Natural killer cell treated with Interleukin-12 subunit alpha and Interleukin-12 subunit beta and Interleukin-15 and Interleukin-18, amount 100 ng/mL, for 72 hours (primary cell): ENCODE results near the gene SP6. TPM values are rescaled to one million over a fixed set of nuclear protein-coding genes. Genes with fewer than 3 reads are reported as not detected.

ENCODE experiments used
- ATAC-seq, 2 donors: fragments of 150-1000 bp; cut with Tn5 transposase in 1 of 2; sonication (Bioruptor Pico), chemical (Tn5 transposase) in 1 of 2; 2 replicates each; pipeline ENCODE4 v1.10.0; 2021
- DNase-seq: peaks from one replicate; pipeline ENCODE4 v3.0.0; 2022; ENCODE audit warnings: low spot score
- H3K27ac Mint-ChIP-seq, 2 donors: 1 replicate in 1 of 2; 2 replicates in 1 of 2; pipeline ENCODE4 v1.8.0; 2022; ENCODE audit warnings: mixed read lengths in 2 of 2, mild to moderate bottlenecking in 1 of 2, moderate library complexity in 1 of 2
- H3K27me3 Mint-ChIP-seq, 2 donors: 1 replicate in 1 of 2; 2 replicates in 1 of 2; pipeline ENCODE4 v1.8.0; 2022; ENCODE audit warnings: mixed read lengths in 2 of 2
- H3K36me3 Mint-ChIP-seq: one replicate; pipeline ENCODE4 v1.8.0; 2022; ENCODE audit warnings: mixed read lengths
- H3K4me1 Mint-ChIP-seq, 2 donors: 1 replicate in 1 of 2; 2 replicates in 1 of 2; pipeline ENCODE4 v1.8.0; 2022; ENCODE audit warnings: low read depth in 2 of 2, mixed read lengths in 2 of 2, mild to moderate bottlenecking in 1 of 2
- H3K4me3 Mint-ChIP-seq: one replicate; pipeline ENCODE4 v1.8.0; 2022; ENCODE audit warnings: mixed read lengths
- H3K9me3 Mint-ChIP-seq: 2 replicates; pipeline ENCODE4 v1.8.0; 2022; ENCODE audit warnings: mixed read lengths
- total RNA-seq, 2 donors: library from RNA; stranded (reverse); gene quantifications; one replicate each; pipeline ENCODE4 v1.2.3, GENCODE V29; 2022

The SP6 gene
- total RNA-seq, 2 donors from 2014 or later, result 0.24 TPM; not detected in 1

DNA sequence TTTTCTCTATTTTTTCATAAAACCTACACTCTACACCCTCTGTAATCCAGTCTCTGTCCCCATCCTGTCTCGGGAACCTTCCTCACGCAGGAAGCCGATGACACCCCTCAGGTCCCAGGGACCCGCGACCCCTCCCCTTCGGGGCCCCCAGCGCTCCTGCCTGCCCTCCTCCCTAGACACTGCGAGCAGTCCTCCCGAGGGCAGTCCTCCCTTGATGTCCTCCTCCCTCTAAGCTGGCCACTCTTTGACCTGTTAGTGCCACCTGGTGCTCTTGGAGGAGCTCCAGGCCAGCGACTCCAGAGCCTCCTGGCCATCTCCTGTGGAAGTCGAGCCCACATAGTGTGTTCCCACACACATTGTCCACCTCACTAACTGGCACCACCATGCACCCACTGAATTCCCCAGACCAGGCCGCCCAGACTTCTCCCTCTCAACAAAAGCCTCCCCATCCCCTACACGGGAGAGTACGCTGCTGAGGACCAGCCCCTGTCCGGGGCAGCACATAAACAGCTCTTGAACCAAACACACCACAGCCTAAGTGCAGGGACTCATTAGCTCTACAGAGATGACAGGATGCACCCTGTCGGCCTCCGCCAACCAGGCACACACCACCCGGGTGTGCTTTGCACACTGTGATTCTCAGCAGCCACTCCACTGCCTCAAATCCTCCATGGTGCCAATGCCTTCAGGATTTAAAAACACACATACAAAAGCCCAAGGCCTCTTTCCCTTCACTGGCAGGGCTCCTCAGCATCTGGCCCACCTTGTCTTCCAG is 38.6 kb downstream of the SP6 start:
- Mint-ChIP-seq H3K4me3 (no peak overlapping the region), H3K36me3 (peaks cover 6% of the 10 kb centered on the region), H3K4me1 (peaks cover 30 to 33% of the 10 kb centered on the region in 2 donors), H3K27me3 (no peaks in the 10 kb centered on the region), H3K27ac (peak overlapping the region; percentile 22 to 65), H3K9me3 (no peaks in the 10 kb centered on the region)
- no peak for ATAC-seq
- DNase-seq, result peak; percentile 53

DNA sequence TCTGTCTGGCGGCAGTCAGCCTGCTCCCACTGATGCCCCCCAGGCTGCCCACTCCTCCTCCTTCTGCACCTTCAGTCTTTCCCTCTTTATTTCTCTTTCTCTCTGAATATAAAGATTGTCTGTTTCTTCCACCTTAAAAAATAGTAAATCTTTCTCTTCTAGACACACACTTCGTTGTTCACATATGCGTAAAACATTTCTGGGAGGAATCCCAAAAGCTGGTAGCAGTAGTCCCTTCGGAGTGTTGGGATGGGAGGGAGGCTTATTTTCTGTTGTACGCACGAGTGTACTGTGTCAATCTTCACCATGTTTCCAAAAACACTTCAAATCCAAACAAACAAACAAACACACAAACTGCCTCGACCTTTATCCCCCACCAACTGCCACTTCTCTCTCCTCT is 39.3 kb downstream of the SP6 start:
- Mint-ChIP-seq H3K36me3 (peaks cover 6% of the 10 kb centered on the region), H3K4me3 (no peak overlapping the region), H3K4me1 (peaks cover 30 to 33% of the 10 kb centered on the region in 2 donors), H3K27me3 (no peaks in the 10 kb centered on the region), H3K9me3 (no peaks in the 10 kb centered on the region), H3K27ac (peak overlapping the region; percentile 65 to 88)
- DNase-seq, result peak; percentile 40
- no peak for ATAC-seq

DNA sequence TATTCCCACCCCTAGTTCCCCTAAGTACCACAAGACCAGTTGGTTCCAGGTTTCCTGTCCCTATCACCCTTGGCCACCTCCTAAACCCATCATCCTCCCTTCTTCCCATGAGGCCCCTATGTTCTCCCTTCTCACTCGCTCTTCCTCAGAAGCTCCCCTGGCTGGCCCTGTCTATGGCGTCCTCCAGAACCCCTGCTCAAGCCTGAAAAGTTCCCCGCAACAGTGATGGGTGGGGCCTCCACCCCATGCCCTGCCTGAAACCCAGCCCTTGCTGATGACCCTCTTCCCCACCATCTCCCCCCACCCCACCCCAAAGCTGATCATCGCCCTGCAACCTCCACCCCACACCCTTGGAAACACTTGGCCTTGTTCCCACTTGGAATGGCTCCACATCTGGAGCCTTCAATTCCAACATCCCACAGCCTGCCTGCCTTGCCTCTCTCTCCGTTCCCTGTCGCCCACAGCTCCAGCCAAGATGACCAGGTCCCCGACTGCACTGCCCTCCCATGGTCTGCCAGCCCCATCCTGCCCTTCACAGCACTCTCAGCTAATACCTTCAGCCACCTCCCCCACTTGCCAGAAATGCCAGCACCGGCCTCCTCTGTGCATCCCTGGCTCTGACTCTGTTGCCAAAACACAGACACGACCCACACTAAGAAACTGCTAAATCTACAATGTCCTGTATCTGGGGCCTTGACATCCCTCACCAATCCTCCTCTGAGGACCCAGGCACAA is 39.9 kb downstream of the SP6 start:
- Mint-ChIP-seq H3K27ac (peak overlapping the region; percentile 65 to 88), H3K4me1 (peaks cover 30 to 33% of the 10 kb centered on the region in 2 donors), H3K36me3 (peaks cover 6% of the 10 kb centered on the region), H3K4me3 (no peak overlapping the region), H3K27me3 (no peaks in the 10 kb centered on the region), H3K9me3 (no peaks in the 10 kb centered on the region)
- no peak for ATAC-seq
- peak; percentile 45 for DNase-seq

DNA sequence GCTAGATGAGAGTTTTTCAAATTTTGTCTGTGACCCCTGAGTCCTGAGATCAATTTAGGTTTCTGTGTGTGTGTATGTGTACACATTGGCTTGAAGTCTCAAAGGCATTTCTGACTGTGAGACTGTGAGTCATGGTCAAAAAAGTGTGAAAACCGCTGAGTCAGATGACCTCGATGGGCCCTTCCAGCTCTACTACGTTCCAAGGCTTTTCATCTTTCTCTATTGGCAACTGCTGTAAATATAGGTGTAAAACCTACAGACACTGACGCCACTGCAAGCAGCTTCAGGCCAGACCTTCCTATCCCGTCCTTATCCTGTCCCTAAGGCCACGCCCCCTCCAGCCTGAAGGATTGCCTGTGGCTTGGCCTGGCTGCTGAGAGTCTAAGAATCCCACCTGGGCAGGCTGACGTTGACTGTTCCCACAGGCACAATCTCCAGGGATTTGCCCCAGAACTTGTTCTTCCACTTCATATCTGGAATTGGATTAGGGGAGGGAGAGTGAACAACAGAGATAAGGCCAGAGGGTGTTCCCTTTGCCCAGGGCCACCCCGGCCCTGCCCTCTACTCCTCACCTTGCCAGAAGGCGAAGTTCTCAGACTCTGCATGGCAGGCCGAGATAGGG is 40.7 kb downstream of the SP6 start:
- ATAC-seq (peak; percentile 88 to 93), DNase-seq (peak; percentile 74)
- Mint-ChIP-seq H3K4me3 (peak overlapping the region; percentile 52), H3K36me3 (peaks cover 6% of the 10 kb centered on the region), H3K27ac (peak overlapping the region; percentile 65 to 88), H3K9me3 (no peaks in the 10 kb centered on the region), H3K4me1 (peaks cover 30 to 33% of the 10 kb centered on the region in 2 donors), H3K27me3 (no peaks in the 10 kb centered on the region)

DNA sequence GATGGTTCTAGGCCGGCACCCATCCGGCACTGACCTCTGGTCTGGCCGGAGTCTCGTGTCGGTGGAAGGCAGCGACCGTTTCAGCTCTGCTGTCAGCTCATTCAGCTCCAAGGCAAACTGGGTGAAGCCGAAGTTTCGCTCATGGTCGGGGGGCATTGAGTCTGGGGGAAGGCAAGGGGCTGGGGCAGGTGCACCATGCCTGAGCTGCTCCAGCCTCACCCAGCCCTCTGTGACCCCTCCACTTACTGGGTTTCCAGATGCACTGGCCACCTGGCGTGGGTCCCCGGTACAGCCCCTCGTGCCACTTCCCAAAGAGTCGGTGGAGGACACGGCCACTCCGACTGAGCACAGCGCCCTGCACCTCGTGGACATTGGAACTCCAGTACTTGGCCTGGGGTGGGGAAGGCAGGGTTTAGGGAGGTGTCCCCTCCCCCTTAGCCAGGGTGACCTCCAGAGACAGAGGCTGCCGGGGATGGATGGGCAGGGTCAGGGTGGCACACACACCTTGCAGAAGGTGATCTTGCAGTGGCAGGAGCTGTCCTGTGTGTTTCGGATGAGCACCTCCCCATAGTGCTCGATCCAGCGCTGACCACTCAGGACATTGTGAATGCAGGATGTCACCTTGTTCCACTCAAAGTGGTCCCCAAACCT is 42.0 kb downstream of the SP6 start:
- Mint-ChIP-seq H3K36me3 (peaks cover 6% of the 10 kb centered on the region), H3K4me3 (no peak overlapping the region), H3K27ac (no peak overlapping the region), H3K9me3 (no peaks in the 10 kb centered on the region), H3K4me1 (peaks cover 30 to 33% of the 10 kb centered on the region in 2 donors), H3K27me3 (no peaks in the 10 kb centered on the region)
- DNase-seq, result peak; percentile 16
- ATAC-seq, result no peak

DNA sequence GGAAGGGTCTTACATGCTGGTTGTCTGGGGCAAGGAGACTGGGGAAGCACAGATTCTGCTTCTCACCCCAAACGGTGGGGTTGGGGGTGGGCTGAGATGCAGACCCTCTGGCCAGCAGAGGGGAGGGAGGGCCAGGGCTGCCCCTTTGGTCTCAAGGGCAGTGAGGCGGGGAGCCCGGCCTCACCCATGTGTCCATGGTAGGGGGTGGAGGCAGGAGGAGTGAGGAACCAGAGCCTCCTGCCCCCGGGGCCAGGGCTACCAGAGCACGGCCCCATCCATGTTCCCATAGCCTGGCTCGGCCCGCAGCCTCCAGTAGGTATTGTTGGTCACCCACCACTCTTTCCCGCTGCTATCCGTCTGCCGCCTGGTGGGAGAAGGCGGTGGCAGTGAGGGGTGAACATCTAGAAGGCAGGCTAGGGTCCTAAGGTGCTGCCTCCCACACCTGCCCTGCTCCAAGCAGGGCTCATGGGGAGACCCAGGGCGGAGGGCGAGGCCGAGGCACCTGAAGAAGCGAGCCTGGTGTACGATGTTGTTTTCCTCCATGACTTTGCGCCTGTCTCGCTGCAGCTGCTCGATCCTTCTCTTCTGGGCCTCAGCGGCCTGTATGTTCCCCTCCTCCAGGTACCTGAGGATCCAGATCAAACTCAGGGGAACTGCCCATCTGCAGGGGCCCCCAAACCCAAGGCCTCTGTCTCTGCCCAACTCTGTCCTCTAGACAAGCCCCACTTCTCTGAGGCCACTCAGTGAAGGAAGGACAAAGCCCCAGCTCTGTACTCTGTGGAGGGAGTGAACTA is 42.7 kb downstream of the SP6 start:
- ATAC-seq, result no peak
- no peaks in the 10 kb centered on the region for H3K27me3 Mint-ChIP-seq
- no peak overlapping the region for H3K4me3 Mint-ChIP-seq
- H3K4me1 Mint-ChIP-seq, result peaks cover 30 to 33% of the 10 kb centered on the region in 2 donors
- H3K36me3 Mint-ChIP-seq, result peaks cover 6% of the 10 kb centered on the region
- H3K9me3 Mint-ChIP-seq, result no peaks in the 10 kb centered on the region
- no peak for DNase-seq
- H3K27ac Mint-ChIP-seq, result no peak overlapping the region

DNA sequence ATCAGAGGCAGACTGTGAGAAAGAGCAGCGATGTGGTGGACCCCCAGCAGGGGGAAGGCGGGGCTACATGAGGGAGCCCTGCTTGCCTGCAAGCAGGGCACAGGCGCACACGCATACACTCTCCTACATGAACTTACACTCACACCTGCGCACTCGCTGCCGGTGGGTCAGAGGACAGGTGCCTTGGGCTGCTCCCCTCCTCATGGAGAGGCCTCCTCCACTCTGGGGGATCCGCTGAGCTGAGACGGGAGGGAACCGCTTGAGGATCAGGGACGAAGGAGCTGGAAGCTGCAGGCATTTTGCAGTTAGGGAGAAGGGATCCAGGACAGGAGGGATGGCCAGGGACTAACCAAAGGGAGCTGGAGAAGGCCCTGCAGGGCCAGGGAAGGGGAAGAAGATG is 43.5 kb downstream of the SP6 start:
- H3K9me3 Mint-ChIP-seq, result no peaks in the 10 kb centered on the region
- no peak overlapping the region for H3K27ac Mint-ChIP-seq
- peaks cover 24 to 26% of the 10 kb centered on the region in 2 donors for H3K4me1 Mint-ChIP-seq
- DNase-seq (no peak), ATAC-seq (no peak)
- no peak overlapping the region for H3K4me3 Mint-ChIP-seq
- no peaks in the 10 kb centered on the region for H3K27me3 Mint-ChIP-seq
- H3K36me3 Mint-ChIP-seq, result peaks cover 6% of the 10 kb centered on the region

DNA sequence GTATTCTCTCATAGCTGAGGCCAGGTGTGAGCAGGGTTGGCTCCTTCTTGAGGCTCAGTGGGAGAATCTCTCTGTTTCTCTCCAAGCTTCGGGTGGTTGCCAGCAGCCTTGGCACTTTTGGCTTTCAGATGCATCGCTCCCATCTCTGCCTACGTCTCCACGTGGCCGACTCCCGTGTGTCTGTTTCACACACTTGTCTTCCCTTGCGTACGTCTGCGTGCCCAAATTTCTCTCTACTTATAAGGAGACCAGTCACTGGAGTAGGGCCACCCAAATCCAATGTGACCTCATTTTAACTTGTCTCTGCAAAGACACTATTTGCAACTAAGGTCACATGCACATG is 44.1 kb downstream of the SP6 start:
- H3K27ac Mint-ChIP-seq, result no peak overlapping the region
- H3K9me3 Mint-ChIP-seq, result no peaks in the 10 kb centered on the region
- H3K4me3 Mint-ChIP-seq, result no peak overlapping the region
- no peaks in the 10 kb centered on the region for H3K27me3 Mint-ChIP-seq
- DNase-seq, result no peak
- H3K4me1 Mint-ChIP-seq, result peaks cover 20 to 23% of the 10 kb centered on the region in 2 donors
- no peak for ATAC-seq
- peaks cover 6% of the 10 kb centered on the region for H3K36me3 Mint-ChIP-seq

DNA sequence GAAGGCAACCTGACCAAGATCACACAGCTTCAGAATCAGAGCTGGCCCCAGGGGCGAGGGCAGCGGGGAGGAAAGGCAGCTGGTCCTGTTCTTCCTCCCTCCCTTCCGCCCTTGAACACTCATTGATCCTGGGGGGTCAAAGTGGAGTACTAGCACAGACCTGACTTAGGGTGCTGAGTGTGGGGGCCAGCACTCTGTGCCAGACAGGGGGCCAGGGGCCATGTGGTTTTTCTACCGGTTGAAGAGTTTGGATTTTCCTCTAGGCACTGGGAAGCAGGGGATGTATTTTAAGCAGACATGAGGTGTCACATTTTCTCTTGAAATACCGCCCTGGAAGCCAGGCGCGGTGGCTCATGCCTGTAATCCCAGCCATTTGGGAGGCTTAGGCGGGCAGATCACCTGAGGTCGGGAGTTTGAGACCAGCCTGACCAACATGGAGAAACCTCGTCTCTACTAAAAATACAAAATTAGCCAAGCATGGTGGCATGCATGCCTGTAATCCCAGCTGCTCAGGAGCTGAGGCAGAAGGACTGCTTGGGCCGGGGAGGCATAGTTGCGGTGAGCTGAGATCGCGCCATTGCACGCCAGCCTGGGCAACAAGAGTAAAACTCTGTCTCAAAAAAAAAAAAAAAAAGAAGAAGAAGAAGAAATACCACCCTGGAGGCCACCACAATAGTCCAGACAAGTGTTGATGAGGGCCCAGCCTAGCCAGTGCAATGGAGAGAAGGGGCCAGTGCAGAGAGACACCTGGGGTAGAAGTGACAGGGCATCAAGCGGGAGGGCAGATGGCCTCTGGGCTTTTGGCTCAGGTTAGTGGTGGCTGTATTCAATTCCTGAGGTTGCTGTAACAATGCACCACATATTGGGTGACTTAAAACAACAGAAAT is 44.7 kb downstream of the SP6 start:
- H3K4me3 Mint-ChIP-seq, result no peak overlapping the region
- no peak overlapping the region for H3K27ac Mint-ChIP-seq
- no peaks in the 10 kb centered on the region for H3K9me3 Mint-ChIP-seq
- H3K36me3 Mint-ChIP-seq, result peaks cover 6% of the 10 kb centered on the region
- no peak for ATAC-seq
- peaks cover 14 to 17% of the 10 kb centered on the region in 2 donors for H3K4me1 Mint-ChIP-seq
- H3K27me3 Mint-ChIP-seq, result no peaks in the 10 kb centered on the region
- no peak for DNase-seq

DNA sequence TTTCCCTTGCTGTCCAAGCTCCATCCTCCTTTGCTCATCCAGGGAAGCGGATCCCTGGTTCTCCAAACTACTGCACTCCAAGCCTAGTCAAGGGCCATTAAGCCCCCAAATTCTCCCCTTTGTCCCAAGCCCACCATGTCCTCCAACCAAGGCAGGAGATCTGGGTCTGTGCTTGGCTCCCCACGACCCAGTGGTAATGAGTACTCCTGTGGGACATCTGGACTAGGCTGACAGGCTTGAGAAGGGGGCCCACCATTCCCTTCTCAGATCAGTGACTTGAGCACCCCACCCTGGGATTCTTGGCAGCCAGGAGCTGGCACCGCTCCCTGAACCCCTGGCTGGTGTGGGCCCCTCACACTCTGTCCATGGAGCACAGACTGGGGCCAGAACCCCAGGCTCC is 46.5 kb downstream of the SP6 start:
- DNase-seq, result no peak
- ATAC-seq, result no peak
- no peak overlapping the region for H3K4me3 Mint-ChIP-seq
- H3K9me3 Mint-ChIP-seq, result no peaks in the 10 kb centered on the region
- no peaks in the 10 kb centered on the region for H3K4me1 Mint-ChIP-seq
- H3K36me3 Mint-ChIP-seq, result no peaks in the 10 kb centered on the region
- no peak overlapping the region for H3K27ac Mint-ChIP-seq
- H3K27me3 Mint-ChIP-seq, result no peaks in the 10 kb centered on the region

DNA sequence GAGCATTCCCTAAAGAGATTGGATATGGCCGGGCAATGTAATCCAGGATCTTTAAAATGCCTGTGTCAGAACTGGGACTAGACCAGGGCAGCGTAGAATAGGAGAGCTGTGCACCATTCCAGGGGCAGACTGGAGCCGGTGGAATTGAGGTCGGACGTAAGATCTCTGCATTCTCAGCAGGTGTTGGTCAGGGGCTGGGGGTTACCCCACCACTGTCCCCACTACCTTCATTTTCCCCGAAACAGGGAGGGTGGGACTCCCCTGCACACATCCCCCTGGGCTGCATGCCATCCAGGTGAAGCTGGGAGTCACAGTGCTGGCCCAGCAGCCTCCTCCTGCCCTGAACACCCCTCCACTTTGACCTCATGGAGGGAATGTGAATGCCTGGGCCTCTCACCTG is 47.2 kb downstream of the SP6 start:
- no peak overlapping the region for H3K4me3 Mint-ChIP-seq
- H3K27ac Mint-ChIP-seq, result no peak overlapping the region

DNA sequence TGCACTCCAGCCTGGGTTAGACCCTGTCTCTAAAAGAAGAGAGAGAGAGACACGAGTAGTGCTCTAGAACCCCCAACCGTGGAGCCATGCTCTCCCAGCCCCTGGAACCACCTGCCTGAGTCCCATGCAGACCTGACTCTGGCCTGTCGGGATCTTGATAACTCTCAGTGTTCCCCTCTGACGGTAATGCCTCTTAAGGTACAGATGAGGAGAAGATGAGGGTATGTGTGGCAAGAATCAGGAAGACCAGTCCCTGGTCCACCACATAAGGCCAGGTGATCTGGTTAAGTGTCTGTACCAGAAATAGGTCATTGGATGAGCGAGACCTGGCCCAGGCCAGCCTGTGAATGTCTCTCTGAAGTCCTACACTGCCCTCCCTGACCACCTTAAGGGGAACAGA is 47.8 kb downstream of the SP6 start:
- Mint-ChIP-seq H3K4me3 (no peak overlapping the region), H3K4me1 (no peaks in the 10 kb centered on the region), H3K27me3 (no peaks in the 10 kb centered on the region)

More for the DNA sequence above, 47.2 kb downstream of the SP6 start:
- Mint-ChIP-seq H3K9me3 (no peaks in the 10 kb centered on the region), H3K4me1 (no peaks in the 10 kb centered on the region), H3K27me3 (no peaks in the 10 kb centered on the region), H3K36me3 (no peaks in the 10 kb centered on the region)
- ATAC-seq, result no peak
- DNase-seq, result no peak

More for the DNA sequence above, 47.8 kb downstream of the SP6 start:
- H3K27ac Mint-ChIP-seq, result no peak overlapping the region
- ATAC-seq, result no peak
- DNase-seq, result no peak
- H3K36me3 Mint-ChIP-seq, result no peaks in the 10 kb centered on the region
- no peaks in the 10 kb centered on the region for H3K9me3 Mint-ChIP-seq
